Measurements from ENCODE around the gene PLD1.

Gene PLD1

GRCh38 chr3:171561596-171562323, 248.5 kb downstream of the PLD1 start:
- no peak overlapping the region for H2AFZ ChIP-seq (ENCODE audit: low read length)
- no peaks in the 10 kb centered on the region for H3K9me2 ChIP-seq (replicated peaks; ENCODE audit: low read depth, low read length)
- TF ChIP-seq CTCF (conservative IDR thresholded peaks at IDR 0.05; ENCODE audit: low read length) (no peak), EZH2phosphoT487 (IDR thresholded peaks at IDR 0.05; ENCODE audit: borderline replicate concordance) (no peak)
- H3K79me2 ChIP-seq (ENCODE audit: insufficient read depth, low read length): no peaks in the 10 kb centered on the region
- no peaks in the 10 kb centered on the region for H3K9me3 ChIP-seq (ENCODE audit: insufficient read depth, low read depth, low read length)
- no peak overlapping the region for H3K4me2 ChIP-seq (ENCODE audit: low read depth, low read length, poor library complexity, severe bottlenecking)
- H3F3A ChIP-seq (ENCODE audit: low read depth): no peaks in the 10 kb centered on the region
- H3K4me1 ChIP-seq (ENCODE audit: insufficient read depth, low read length, poor library complexity, severe bottlenecking): peaks cover 9% of the 10 kb centered on the region
- no peaks in the 10 kb centered on the region for H3K27me3 ChIP-seq (ENCODE audit: insufficient read depth, low read length, poor library complexity, severe bottlenecking)
- no peaks in the 10 kb centered on the region for H3K36me3 ChIP-seq (ENCODE audit: insufficient read depth, low read length)
- H3K9ac ChIP-seq (ENCODE audit: low read depth, low read length, poor library complexity, severe bottlenecking): no peak overlapping the region
- no peak overlapping the region for H3K4me3 ChIP-seq (ENCODE audit: low read length, poor library complexity, severe bottlenecking)
- H4K20me1 ChIP-seq (ENCODE audit: insufficient read depth, low read length, poor library complexity, severe bottlenecking): no peaks in the 10 kb centered on the region

GRCh38 chr3:171559586-171559985, 250.7 kb downstream of the PLD1 start:
- H2AFZ ChIP-seq (ENCODE audit: low read length): no peak overlapping the region
- no peaks in the 10 kb centered on the region for H3K79me2 ChIP-seq (ENCODE audit: insufficient read depth, low read length)
- H3K4me1 ChIP-seq (ENCODE audit: insufficient read depth, low read length, poor library complexity, severe bottlenecking): peaks cover 9% of the 10 kb centered on the region
- H3K27me3 ChIP-seq (ENCODE audit: insufficient read depth, low read length, poor library complexity, severe bottlenecking): no peaks in the 10 kb centered on the region
- H3K9me3 ChIP-seq (ENCODE audit: insufficient read depth, low read depth, low read length): no peaks in the 10 kb centered on the region
- no peaks in the 10 kb centered on the region for H3K9me2 ChIP-seq (replicated peaks; ENCODE audit: low read depth, low read length)
- H3K36me3 ChIP-seq (ENCODE audit: insufficient read depth, low read length): no peaks in the 10 kb centered on the region
- no peak overlapping the region for H3K4me3 ChIP-seq (ENCODE audit: low read length, poor library complexity, severe bottlenecking)
- TF ChIP-seq CTCF (conservative IDR thresholded peaks at IDR 0.05; ENCODE audit: low read length) (no peak), EZH2phosphoT487 (IDR thresholded peaks at IDR 0.05; ENCODE audit: borderline replicate concordance) (no peak)
- no peak overlapping the region for H3K4me2 ChIP-seq (ENCODE audit: low read depth, low read length, poor library complexity, severe bottlenecking)
- no peaks in the 10 kb centered on the region for H3F3A ChIP-seq (ENCODE audit: low read depth)
- no peak overlapping the region for H3K9ac ChIP-seq (ENCODE audit: low read depth, low read length, poor library complexity, severe bottlenecking)
- H4K20me1 ChIP-seq (ENCODE audit: insufficient read depth, low read length, poor library complexity, severe bottlenecking): no peaks in the 10 kb centered on the region

- H2AFZ ChIP-seq (ENCODE audit: low read length): no peak overlapping the region
- peaks cover 9% of the 10 kb centered on the region for H3K4me1 ChIP-seq (ENCODE audit: insufficient read depth, low read length, poor library complexity, severe bottlenecking)
- no peaks in the 10 kb centered on the region for H3K9me3 ChIP-seq (ENCODE audit: insufficient read depth, low read depth, low read length)
- no peaks in the 10 kb centered on the region for H3K27me3 ChIP-seq (ENCODE audit: insufficient read depth, low read length, poor library complexity, severe bottlenecking)
- no peak overlapping the region for H3K9ac ChIP-seq (ENCODE audit: low read depth, low read length, poor library complexity, severe bottlenecking)
- H4K20me1 ChIP-seq (ENCODE audit: insufficient read depth, low read length, poor library complexity, severe bottlenecking): no peaks in the 10 kb centered on the region
- no peak overlapping the region for H3K4me3 ChIP-seq (ENCODE audit: low read length, poor library complexity, severe bottlenecking)
- no peak overlapping the region for H3K4me2 ChIP-seq (ENCODE audit: low read depth, low read length, poor library complexity, severe bottlenecking)
- no peaks in the 10 kb centered on the region for H3F3A ChIP-seq (ENCODE audit: low read depth)
- no peaks in the 10 kb centered on the region for H3K36me3 ChIP-seq (ENCODE audit: insufficient read depth, low read length)
- TF ChIP-seq CTCF (conservative IDR thresholded peaks at IDR 0.05; ENCODE audit: low read length) (no peak), EZH2phosphoT487 (IDR thresholded peaks at IDR 0.05; ENCODE audit: borderline replicate concordance) (no peak)
- no peaks in the 10 kb centered on the region for H3K79me2 ChIP-seq (ENCODE audit: insufficient read depth, low read length)
- no peaks in the 10 kb centered on the region for H3K9me2 ChIP-seq (replicated peaks; ENCODE audit: low read depth, low read length)
Measured at GRCh38 chr3:171558188-171558696, 252.0 kb downstream of the PLD1 start.
